Thoracic aorta (tissue), 2 donors: Measurements from ENCODE around the gene CST9L. TPM values are rescaled to one million over a fixed set of nuclear protein-coding genes. Genes with fewer than 3 reads are reported as not detected.

ENCODE experiments used
- ATAC-seq: fragments of 150-250 bp; one replicate; pipeline ENCODE4 v1.8.0; 2017; ENCODE audit warnings: low read depth; ENCODE audit not compliant: insufficient number of reproducible peaks, low FRiP score
- DNase-seq: peaks from one replicate; pipeline ENCODE4 v3.0.0-alpha.2; 2020; ENCODE audit warnings: low spot score
- H3K27ac ChIP-seq, 2 donors: fragments of 200-600 bp; sonication (generic); 1 replicate in 1 of 2; 2 replicates in 1 of 2; pipeline ENCODE4 v1.5.1; 2016; ENCODE audit warnings: mild to moderate bottlenecking in 2 of 2, moderate library complexity in 2 of 2
- H3K27me3 ChIP-seq: fragments of 200-600 bp; sonication (generic); replicated peaks from 2 replicates; pipeline ENCODE4 v1.6.0; 2016; ENCODE audit warnings: mild to moderate bottlenecking; ENCODE audit not compliant: insufficient read depth
- H3K36me3 ChIP-seq: fragments of 200-600 bp; sonication (generic); one replicate; pipeline ENCODE4 v1.5.1; 2016
- H3K4me1 ChIP-seq, 2 donors: fragments of 200-600 bp; sonication (generic); 1 replicate in 1 of 2; 2 replicates in 1 of 2; pipeline versions ENCODE4 v1.5.1 to v1.6.0; 2016; ENCODE audit warnings: low read depth in 2 of 2, mild to moderate bottlenecking in 1 of 2; ENCODE audit not compliant: control insufficient read depth in 1 of 2
- H3K4me3 ChIP-seq: fragments of 200-600 bp; sonication (generic); 2 replicates; pipeline ENCODE4 v1.5.1; 2016; ENCODE audit warnings: mild to moderate bottlenecking
- H3K9me3 ChIP-seq: fragments of 200-600 bp; sonication (generic); 2 replicates; pipeline ENCODE4 v1.5.1; 2016
- CTCF ChIP-seq: fragments of 200-600 bp; sonication (generic); IDR thresholded peaks from one replicate; pipeline ENCODE4 v1.5.1; 2019; ENCODE audit warnings: antibody characterized with exemption
- total RNA-seq, 2 donors: library from RNA; depleted of rRNA; stranded (reverse); fragments of >200 nt; gene quantifications; one replicate each; pipeline versions ENCODE4 v1.1.0 to v1.2.3, GENCODE V29; 2016

CST9L gene
- total RNA-seq, 2 donors from 2014 or later, result not detected

GRCh38 chr20:23532533-23532932 is 35.8 kb downstream of the CST9L start:
- TF ChIP-seq CTCF, result no peak
- no peak overlapping the region for H3K4me3 ChIP-seq
- DNase-seq (no peak), ATAC-seq (no peak)
- H3K27ac ChIP-seq, result no peak overlapping the region
- H3K4me1 ChIP-seq, result no peaks in the 10 kb centered on the region
- H3K9me3 ChIP-seq, result peaks cover 3% of the 10 kb centered on the region
- no peaks in the 10 kb centered on the region for H3K27me3 ChIP-seq
- H3K36me3 ChIP-seq, result no peaks in the 10 kb centered on the region

GRCh38 chr20:23530937-23531567 is 37.2 kb downstream of the CST9L start:
- H3K27me3 ChIP-seq, result no peaks in the 10 kb centered on the region
- peaks cover 3% of the 10 kb centered on the region for H3K9me3 ChIP-seq
- TF ChIP-seq CTCF, result no peak
- H3K4me1 ChIP-seq, result no peaks in the 10 kb centered on the region
- H3K36me3 ChIP-seq, result no peaks in the 10 kb centered on the region
- H3K27ac ChIP-seq, result no peak overlapping the region
- DNase-seq (no peak), ATAC-seq (no peak)
- H3K4me3 ChIP-seq, result no peak overlapping the region

GRCh38 chr20:23528867-23529431 is 39.3 kb downstream of the CST9L start:
- Histone ChIP-seq H3K4me3 (no peak overlapping the region), H3K27ac (no peak overlapping the region), H3K9me3 (peaks cover 3% of the 10 kb centered on the region), H3K27me3 (no peaks in the 10 kb centered on the region), H3K36me3 (no peaks in the 10 kb centered on the region), H3K4me1 (no peaks in the 10 kb centered on the region)
- no peak for DNase-seq
- TF ChIP-seq CTCF, result no peak
- no peak for ATAC-seq

GRCh38 chr20:23526850-23527249 is 41.4 kb downstream of the CST9L start:
- no peak for ATAC-seq
- no peaks in the 10 kb centered on the region for H3K27me3 ChIP-seq
- H3K4me1 ChIP-seq, result no peaks in the 10 kb centered on the region
- H3K36me3 ChIP-seq, result no peaks in the 10 kb centered on the region
- H3K27ac ChIP-seq, result no peak overlapping the region
- no peak overlapping the region for H3K4me3 ChIP-seq
- no peak for DNase-seq
- TF ChIP-seq CTCF, result no peak
- peaks cover 3% of the 10 kb centered on the region for H3K9me3 ChIP-seq

GRCh38 chr20:23524146-23524545 is 44.1 kb downstream of the CST9L start:
- Histone ChIP-seq H3K4me3 (no peak overlapping the region), H3K27me3 (no peaks in the 10 kb centered on the region), H3K27ac (no peak overlapping the region), H3K36me3 (no peaks in the 10 kb centered on the region), H3K4me1 (no peaks in the 10 kb centered on the region), H3K9me3 (peaks cover 3% of the 10 kb centered on the region)
- no peak for ATAC-seq
- no peak for TF ChIP-seq CTCF
- DNase-seq, result no peak
